ENCODE results near the gene SLC9A6.

GRCh38 chrX:136035663-136036062, 50.4 kb downstream of the SLC9A6 start:
- no peak for TF ChIP-seq CTCF (IDR thresholded peaks at IDR 0.05)
- TF ChIP-seq POLR2A (IDR thresholded peaks at IDR 0.05): no peak
